Smooth muscle cell (in vitro differentiated cells): ENCODE measurements around the gene ABT1. TPM values are rescaled to one million over a fixed set of nuclear protein-coding genes. Genes with fewer than 3 reads are reported as not detected.
A peak's percentile ranks its signal among the peaks of the same experiment; 100 is the strongest.

ENCODE experiments used
- DNase-seq: peaks from one replicate; lab custom pipeline; 2025; ENCODE audit not compliant: unreplicated experiment; lab: John Stamatoyannopoulos, UW
- H2AFZ ChIP-seq: fragments of 200-600 bp; sonication (generic); 2 replicates; pipeline ENCODE4 v1.6.0; 2016; ENCODE audit warnings: antibody characterized with exemption, low read depth, mild to moderate bottlenecking
- H3F3A ChIP-seq: fragments of 200-600 bp; sonication (generic); 2 replicates; pipeline ENCODE4 v1.6.0; 2017; ENCODE audit warnings: antibody characterized with exemption, low read depth
- H3K27ac ChIP-seq: fragments of 200-600 bp; sonication (generic); 2 replicates; pipeline ENCODE4 v1.5.1; 2016; ENCODE audit warnings: low read depth, mild to moderate bottlenecking
- H3K27me3 ChIP-seq: fragments of 200-600 bp; sonication (generic); 2 replicates; pipeline ENCODE4 v1.6.1; 2016; ENCODE audit warnings: low read depth, mild to moderate bottlenecking
- H3K36me3 ChIP-seq: fragments of 200-600 bp; sonication (generic); 2 replicates; pipeline ENCODE4 v1.5.1; 2016; ENCODE audit warnings: low read depth
- H3K4me1 ChIP-seq: fragments of 200-600 bp; sonication (generic); 2 replicates; pipeline ENCODE4 v1.5.1; 2016; ENCODE audit warnings: low read depth
- H3K4me2 ChIP-seq: fragments of 200-600 bp; sonication (generic); 2 replicates; pipeline ENCODE4 v1.6.0; 2016; ENCODE audit warnings: mild to moderate bottlenecking
- H3K4me3 ChIP-seq: fragments of 200-600 bp; sonication (generic); 2 replicates; pipeline ENCODE4 v1.5.1; 2016; ENCODE audit warnings: mild to moderate bottlenecking
- H3K79me2 ChIP-seq: fragments of 200-600 bp; sonication (generic); 2 replicates; pipeline ENCODE4 v1.6.0; 2016; ENCODE audit warnings: low read depth, mild to moderate bottlenecking
- H3K9ac ChIP-seq: fragments of 200-600 bp; sonication (generic); 2 replicates; pipeline ENCODE4 v1.6.0; 2016; ENCODE audit warnings: low read depth
- H3K9me3 ChIP-seq: fragments of 200-600 bp; sonication (generic); replicated peaks from 2 replicates; pipeline ENCODE4 v1.5.1; 2016; ENCODE audit warnings: low read depth
- H4K20me1 ChIP-seq: fragments of 200-600 bp; sonication (generic); 2 replicates; pipeline ENCODE4 v1.6.0; 2016; ENCODE audit warnings: low read depth
- WGBS: methylation state at CpG from one replicate; pipeline ENCODE4 v1.1.7; 2016; ENCODE audit warnings: low lambda C conversion rate; 5-methylcytosine and 5-hydroxymethylcytosine counted together
- polyA plus RNA-seq: library from polyadenylated mRNA; unstranded; fragments of >200 nt; fragmentation: Nextera tagmentation; extraction: Ambion mirVana; gene quantifications from 2 replicates; pipeline ENCODE4 v1.2.1, GENCODE V29; 2016
- total RNA-seq: library from RNA; depleted of rRNA; stranded (reverse); fragments of >200 nt; gene quantifications from 2 replicates; pipeline ENCODE4 v1.2.3, GENCODE V29; 2014
- TF ChIP-seq, protein P1 (sequence below): fragments of 200-600 bp; sonication (generic); IDR thresholded peaks from 2 replicates; pipeline ENCODE4 v1.5.1; 2017; ENCODE audit warnings: borderline replicate concordance, mild to moderate bottlenecking, antibody characterized with exemption; ENCODE audit not compliant: insufficient read depth, poor library complexity, severe bottlenecking

ABT1 gene
- total and polyA plus RNA-seq, 2 experiments from 2014 or later: 22.8 to 34.9 TPM

DNA sequence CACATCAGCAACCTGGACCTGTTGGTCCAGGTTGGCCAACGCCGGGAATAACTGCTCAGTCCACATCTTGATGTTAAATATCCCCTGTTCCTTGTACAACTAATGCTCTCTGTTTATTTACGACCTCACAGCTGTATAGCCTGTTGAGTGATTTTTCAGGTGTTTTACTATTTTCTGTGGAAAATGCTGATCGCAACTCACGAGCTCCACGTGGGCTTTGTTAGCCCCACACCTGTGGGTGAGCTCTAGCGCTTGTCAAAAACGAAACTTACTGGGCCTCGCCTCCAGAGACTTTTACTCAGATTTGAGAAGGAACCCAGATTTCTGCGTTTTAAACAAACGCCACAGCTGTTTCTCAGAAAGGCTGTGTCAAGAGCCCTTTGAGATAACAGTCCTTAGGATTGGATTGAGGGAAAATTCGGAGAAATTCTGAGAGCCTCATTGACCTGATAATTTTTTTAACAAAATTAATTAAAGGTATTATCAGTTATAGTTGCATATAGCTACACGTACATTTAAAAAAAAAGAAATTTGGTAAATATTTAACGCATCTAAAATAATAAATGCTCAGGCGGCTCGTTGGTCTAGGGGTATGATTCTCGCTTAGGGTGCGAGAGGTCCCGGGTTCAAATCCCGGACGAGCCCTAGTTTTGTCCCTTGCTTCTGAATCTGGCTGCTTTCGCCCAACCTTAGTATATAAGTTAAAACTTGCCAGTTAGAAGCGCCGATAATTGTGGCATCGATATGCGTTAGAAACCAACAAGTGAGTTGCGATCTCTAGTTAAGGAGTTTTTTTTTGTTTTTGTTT is 41.9 kb upstream of the ABT1 start:
- H3K36me3 ChIP-seq: no peaks in the 10 kb centered on the region
- no peak overlapping the region for H3K9ac ChIP-seq
- peak overlapping the region; percentile 86 for H3K4me2 ChIP-seq
- H3K79me2 ChIP-seq: no peaks in the 10 kb centered on the region
- H3K4me3 ChIP-seq: peak overlapping the region; percentile 67
- no peaks in the 10 kb centered on the region for H3K27me3 ChIP-seq
- no peak for DNase-seq
- peak overlapping the region; percentile 45 for H3K27ac ChIP-seq
- TF ChIP-seq, protein P1, sequence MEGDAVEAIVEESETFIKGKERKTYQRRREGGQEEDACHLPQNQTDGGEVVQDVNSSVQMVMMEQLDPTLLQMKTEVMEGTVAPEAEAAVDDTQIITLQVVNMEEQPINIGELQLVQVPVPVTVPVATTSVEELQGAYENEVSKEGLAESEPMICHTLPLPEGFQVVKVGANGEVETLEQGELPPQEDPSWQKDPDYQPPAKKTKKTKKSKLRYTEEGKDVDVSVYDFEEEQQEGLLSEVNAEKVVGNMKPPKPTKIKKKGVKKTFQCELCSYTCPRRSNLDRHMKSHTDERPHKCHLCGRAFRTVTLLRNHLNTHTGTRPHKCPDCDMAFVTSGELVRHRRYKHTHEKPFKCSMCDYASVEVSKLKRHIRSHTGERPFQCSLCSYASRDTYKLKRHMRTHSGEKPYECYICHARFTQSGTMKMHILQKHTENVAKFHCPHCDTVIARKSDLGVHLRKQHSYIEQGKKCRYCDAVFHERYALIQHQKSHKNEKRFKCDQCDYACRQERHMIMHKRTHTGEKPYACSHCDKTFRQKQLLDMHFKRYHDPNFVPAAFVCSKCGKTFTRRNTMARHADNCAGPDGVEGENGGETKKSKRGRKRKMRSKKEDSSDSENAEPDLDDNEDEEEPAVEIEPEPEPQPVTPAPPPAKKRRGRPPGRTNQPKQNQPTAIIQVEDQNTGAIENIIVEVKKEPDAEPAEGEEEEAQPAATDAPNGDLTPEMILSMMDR: no peak
- peak overlapping the region; percentile 86 for H2AFZ ChIP-seq
- peaks cover 50% of the 10 kb centered on the region for H3F3A ChIP-seq
- no peaks in the 10 kb centered on the region for H3K9me3 ChIP-seq
- no peaks in the 10 kb centered on the region for H3K4me1 ChIP-seq
- 2% methylated on average over 27 of the region's 27 CpGs for WGBS
- H4K20me1 ChIP-seq: no peaks in the 10 kb centered on the region

DNA sequence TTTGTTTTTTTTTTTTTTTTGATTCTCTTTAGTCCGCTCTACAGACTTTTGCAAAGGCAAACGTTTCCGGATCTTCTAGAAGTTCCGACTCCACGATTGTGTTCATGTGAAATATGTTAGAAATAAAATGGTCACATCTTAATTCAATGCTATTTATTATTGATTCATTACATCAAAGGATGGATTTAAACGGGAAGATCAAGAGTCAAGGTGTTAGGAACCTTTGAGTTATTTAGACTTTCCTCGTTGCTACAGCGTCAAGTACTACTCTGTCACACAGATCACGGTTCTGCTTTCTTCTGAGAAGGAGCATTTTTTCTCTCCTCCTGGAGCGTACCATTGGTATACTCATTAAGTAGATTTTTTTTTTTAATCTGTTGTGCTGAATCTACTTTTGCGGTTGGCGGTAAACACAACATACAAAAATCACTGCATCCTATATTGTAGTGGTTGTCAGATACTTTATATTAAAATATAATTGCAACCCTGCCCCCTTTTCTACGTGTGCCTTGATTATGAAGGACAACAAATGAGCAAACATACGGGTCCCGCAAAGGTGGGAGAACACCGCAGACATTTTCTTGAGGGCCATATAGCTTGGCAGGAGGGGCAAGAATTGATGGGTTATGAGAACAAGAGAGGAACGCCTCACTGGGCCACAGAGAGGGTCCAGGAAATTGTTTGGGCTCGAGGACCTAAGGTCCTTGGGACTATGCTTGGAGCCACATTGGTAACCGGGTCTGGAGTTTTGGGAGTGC is 41.1 kb upstream of the ABT1 start:
- H3K9ac ChIP-seq: no peak overlapping the region
- H3K27me3 ChIP-seq: no peaks in the 10 kb centered on the region
- H3K79me2 ChIP-seq: no peaks in the 10 kb centered on the region
- peaks cover 48% of the 10 kb centered on the region for H3F3A ChIP-seq
- H3K4me1 ChIP-seq: no peaks in the 10 kb centered on the region
- H3K9me3 ChIP-seq: no peaks in the 10 kb centered on the region
- H4K20me1 ChIP-seq: no peaks in the 10 kb centered on the region
- peak overlapping the region; percentile 86 for H2AFZ ChIP-seq
- H3K36me3 ChIP-seq: no peaks in the 10 kb centered on the region
- peak overlapping the region; percentile 67 for H3K4me3 ChIP-seq
- WGBS: 4% methylated on average over 19 of the region's 19 CpGs
- H3K27ac ChIP-seq: peak overlapping the region; percentile 45
- peak overlapping the region; percentile 86 for H3K4me2 ChIP-seq
- DNase-seq: no peak
- TF ChIP-seq, protein P1: no peak

DNA sequence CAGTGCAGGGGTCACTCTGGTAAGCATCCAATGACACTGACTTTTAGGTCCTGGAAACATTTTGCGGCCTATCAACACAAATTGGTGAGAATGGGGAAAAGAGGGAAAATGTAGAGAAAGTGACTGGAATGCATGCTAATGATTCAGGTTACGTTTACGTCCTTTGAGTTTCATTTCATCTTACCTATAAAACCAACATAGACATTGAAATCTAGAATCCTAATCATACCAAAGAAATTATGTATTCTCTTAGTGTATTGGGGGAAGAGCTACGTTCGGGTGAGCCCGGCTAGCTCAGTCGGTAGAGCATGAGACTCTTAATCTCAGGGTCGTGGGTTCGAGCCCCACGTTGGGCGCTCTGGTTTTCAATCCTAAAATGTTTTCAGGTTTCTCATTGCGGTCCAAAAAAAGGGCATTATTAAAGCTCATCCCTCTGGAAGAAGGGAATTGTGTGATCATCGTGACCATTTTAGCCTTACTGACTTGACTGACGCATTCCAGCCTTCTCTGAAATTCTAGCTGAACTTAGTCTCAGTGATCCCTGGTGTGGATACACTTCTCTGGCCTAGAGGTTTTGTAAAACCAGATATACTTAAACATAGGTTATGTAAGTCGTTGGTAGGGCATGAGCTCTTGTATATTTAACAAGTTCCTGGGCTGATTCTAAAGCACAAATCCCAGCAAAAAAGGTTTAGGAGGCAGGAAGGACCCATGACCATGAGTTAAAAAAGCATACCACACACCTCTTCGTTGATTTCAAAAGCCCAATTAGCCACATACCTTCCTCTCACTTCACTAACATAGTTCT is 40.3 kb upstream of the ABT1 start:
- Histone ChIP-seq H3K27ac (peak overlapping the region; percentile 45), H3K4me1 (no peaks in the 10 kb centered on the region), H3K36me3 (no peaks in the 10 kb centered on the region), H4K20me1 (no peaks in the 10 kb centered on the region), H2AFZ (peak overlapping the region; percentile 86), H3K4me2 (peak overlapping the region; percentile 86), H3K79me2 (no peaks in the 10 kb centered on the region), H3K4me3 (peak overlapping the region; percentile 67), H3K9ac (no peak overlapping the region), H3K27me3 (no peaks in the 10 kb centered on the region), H3F3A (peaks cover 41% of the 10 kb centered on the region), H3K9me3 (no peaks in the 10 kb centered on the region)
- DNase-seq: no peak
- WGBS: 9% methylated on average over 16 of the region's 16 CpGs
- TF ChIP-seq, protein P1: no peak
